ENCODE results near the gene TMEM127.
"Not testable (repeated sequence)": the region's sequence is repeated elsewhere in the genome, so short reads cannot be mapped to it uniquely, and the experiment has no call there.

DNA sequence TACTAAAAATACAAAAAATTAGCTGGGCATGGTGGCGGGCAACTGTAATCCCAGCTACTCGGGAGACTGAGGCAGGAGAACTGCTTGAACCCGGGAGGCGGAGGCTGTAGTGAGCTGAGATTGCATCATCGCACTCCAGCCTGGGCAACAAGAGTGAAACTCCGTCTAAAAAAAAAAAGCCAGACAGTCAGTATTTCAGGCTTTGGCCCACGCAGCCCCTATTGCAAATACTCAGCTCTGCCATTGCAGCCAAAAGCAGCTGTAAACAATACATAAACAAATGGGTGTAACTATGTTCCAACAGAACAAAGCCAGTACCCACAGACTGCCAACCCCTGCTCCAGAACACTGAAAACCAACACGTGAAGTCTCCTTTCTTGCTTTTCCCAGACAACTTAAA is 28.5 kb upstream of the TMEM127 start:
- TF ChIP-seq, protein P1, sequence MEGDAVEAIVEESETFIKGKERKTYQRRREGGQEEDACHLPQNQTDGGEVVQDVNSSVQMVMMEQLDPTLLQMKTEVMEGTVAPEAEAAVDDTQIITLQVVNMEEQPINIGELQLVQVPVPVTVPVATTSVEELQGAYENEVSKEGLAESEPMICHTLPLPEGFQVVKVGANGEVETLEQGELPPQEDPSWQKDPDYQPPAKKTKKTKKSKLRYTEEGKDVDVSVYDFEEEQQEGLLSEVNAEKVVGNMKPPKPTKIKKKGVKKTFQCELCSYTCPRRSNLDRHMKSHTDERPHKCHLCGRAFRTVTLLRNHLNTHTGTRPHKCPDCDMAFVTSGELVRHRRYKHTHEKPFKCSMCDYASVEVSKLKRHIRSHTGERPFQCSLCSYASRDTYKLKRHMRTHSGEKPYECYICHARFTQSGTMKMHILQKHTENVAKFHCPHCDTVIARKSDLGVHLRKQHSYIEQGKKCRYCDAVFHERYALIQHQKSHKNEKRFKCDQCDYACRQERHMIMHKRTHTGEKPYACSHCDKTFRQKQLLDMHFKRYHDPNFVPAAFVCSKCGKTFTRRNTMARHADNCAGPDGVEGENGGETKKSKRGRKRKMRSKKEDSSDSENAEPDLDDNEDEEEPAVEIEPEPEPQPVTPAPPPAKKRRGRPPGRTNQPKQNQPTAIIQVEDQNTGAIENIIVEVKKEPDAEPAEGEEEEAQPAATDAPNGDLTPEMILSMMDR (IDR thresholded peaks at IDR 0.05), result not testable (repeated sequence)
- not testable (repeated sequence) for TF ChIP-seq POLR2A, EP300 (IDR thresholded peaks at IDR 0.05)
